ENCODE measurements around the gene FLT3.
"Not testable (repeated sequence)": the region's sequence is repeated elsewhere in the genome, so short reads cannot be mapped to it uniquely, and the experiment has no call there.

FLT3 gene

DNA sequence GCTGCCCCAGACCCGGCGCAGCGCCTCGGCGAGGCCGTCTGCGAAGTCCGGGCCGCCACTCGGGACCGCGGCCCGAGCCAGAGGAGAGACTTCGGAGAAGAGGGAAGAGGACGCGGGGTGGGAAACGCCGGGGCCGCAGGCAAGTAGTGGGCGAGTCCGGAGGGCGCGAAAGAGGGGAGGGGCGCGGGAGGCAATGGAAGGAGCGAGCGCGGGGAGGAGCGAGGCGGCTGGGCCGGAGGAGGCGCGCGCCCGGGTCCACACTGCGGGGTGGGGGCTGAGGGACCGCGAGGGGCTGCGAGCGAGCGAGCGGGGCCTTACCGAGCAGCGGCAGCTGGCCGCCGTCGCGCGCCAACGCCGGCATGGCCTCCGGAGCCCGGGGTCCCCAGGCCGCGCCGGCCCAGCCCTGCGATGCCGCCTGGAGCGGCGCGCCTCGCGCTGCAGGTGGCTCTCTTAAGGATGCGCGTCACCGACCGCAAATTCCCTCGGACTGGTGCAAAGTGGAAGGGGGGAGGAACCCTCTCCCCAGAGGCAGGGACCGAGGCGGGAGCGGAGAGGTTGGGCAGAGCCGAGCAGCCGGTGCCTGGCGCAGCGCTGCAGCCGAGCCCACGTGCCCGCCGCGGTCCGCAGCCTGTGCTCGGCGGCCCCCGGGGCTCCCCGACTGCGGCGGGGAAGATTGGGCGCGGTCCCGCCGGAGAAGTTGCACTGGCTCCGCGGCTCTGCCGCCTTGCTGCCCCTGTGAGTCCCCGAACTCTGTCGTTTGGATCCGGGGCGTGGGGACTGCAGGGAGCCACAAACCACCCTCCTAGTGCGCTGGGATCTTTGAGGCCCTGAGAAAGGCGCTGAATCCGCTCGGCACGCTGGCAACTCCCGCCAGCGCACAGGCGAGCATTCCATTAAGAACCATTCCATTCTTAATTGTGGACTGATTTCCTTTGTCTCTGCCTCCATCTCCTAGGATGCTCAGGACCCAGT lies at the start of gene FLT3:
FLT3 (minus strand) TSS at position 427 of the 972 bp plus-strand sequence; CDS start at position 361, 66 bp downstream.
- peak; percentile 23 to 24 for DNase-seq

DNA sequence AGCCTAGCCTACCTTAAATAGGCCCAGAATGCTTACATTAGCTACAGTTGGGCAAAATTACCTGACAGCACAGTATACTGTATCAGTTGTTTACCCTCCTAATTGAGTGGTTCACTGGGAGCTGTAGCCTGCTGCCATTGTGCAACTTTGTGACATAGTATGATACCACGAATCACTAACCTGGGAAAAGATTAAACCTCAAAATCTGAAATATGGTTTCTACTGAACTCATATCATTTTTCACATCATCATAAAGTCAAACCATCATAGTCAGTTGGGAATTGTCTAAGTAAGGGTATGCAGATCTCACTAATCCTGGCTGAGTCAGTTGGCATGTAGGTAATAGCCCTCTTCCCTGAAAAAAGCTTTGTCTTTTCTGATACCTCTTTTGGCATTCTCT lies 47.1 kb upstream of the FLT3 start:
- no peak for DNase-seq

DNA sequence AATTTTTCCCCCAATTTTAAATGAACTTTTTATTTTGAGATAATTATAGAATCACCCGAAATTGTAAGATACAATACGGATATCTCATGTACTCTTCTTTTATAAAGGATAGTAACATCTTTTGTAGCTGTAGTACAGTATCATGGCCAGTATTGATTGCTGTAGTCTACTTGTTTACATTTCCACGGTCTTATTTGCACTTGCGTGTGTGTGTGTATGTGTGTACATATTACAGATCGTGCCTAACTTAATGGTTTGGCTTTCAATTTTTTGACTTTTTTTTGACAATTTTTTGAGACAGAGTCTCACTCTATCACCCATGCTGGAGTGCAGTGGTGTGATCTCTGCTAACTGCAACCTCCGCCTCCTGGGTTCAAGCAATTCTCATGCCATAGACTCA lies 44.7 kb upstream of the FLT3 start:
- no peak for DNase-seq

DNA sequence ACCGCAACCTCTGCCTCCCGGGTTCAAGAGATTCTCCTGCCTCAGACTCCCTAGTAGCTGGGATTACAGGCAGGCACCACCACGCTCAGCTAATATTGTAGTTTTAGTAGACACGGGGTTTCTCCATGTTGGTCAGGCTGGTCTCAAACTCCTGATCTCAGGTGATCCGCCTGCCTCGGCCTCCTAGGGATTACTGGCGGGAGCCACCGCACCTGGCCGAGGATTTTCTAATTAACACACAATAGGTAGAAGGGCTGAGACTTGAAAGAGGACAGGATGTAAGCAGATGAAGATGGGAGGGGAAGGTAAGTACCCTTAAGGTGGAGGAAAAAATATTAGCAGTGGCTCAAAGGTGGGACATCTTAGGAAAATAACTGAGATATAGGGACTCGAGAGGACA lies 41.2 kb upstream of the FLT3 start:
- DNase-seq: not testable (repeated sequence)

DNA sequence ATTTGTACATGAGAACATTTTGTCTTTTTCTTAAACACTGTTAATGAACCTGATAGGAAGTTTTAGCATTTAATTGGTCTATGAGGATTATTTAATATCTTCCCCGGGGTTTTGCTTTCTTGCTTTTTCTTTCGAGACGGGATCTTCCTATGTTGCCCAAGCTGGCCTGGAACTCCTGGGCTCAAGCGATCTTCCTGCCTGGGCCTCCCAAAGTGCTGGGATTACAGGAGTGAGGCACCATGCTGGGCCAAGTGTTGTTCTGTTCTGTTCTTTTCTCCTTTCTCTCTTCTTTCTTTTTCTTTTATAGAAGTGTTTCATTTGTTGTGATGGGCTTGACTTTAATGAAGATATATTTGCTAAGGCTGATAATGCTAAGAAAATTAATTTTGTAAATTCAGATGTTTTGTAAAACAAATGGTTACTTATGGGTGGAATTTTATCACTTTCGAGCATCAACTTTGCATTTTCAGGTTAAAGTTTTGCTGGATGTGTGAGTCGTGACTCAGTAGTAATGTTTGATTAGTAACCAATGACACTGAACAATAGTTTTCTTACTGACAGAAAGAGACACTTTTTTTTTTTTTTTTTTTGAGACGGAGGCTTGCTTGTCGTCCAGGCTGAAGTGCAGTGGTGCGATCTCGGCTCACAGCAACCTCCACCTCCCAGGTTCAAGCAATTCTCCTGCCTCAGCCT lies 40.2 kb upstream of the FLT3 start:
- no peak for DNase-seq

DNA sequence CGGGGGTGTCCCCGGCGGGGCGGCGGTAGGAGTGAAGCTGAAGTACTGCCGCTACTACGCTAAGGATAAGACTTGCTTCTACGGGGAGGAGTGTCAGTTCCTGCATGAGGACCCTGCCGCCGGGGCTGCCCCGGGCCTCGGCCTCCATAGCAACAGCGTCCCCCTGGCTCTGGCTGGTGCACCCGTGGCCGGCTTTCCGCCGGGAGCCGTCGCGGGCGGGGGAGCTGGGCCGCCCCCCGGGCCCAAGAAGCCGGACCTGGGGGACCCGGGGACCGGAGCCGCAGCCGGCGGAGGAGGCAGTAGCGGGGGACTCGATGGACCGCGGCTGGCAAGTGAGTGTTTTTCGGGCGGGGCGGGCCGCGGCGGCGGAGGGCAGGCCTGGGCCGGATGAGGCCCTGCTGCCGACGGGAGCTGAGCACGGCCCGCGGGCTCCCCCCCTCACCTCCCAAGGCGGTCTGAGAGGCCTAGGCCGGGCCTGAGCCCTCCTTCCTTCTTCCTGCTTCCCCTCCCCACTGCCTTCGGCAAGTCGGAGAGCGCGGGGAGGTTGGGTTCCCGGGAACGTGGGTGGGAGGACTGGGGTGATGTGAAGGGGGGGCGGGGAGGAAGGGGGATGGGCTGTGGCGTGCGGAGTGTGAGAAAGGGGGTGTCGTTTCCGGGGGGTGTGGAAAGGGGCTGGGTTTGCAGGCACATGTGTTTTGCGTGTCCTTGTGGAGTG lies 38.5 kb upstream of the FLT3 start:
- peak; percentile 79 to 82 for DNase-seq

DNA sequence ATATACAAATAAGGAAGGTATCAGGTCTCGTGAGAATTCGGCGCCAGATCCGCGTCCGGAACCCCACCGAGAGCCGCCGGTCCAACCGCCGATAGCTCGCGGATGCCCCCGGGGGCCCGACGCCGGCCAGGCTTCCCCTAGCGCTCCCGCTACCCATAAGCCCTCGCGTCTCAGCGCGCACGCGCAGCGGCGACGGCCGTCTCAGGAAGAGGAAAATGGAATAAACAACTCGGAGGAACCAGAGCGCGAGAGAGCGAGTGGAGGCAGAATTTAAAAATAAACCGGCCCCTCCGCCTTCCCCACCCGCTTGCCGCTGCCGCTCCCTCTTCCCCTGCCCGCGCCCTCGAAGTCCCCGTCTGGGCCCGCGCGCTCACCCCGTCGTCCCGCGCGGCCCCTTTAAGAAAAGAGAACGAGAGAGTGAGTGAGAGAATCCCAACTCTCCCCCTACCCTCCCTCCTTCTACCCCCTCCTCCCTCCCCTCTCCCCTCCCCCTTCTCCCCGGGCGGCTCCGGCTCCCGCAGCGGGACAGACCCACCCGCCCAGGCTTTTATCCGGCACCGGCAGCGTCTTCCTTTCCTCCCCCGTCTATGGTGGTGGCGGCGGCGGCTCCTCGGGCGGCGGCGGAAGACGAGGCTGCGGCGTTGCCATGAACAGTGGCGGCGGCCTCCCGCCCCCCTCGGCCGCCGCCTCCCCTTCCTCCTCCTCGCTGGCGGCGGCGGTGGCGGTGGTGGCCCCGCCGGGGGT lies 37.8 kb upstream of the FLT3 start, which contains the start of gene PAN3:
PAN3 (plus strand) TSS at position 534 of the 744 bp plus-strand sequence; CDS start at position 647, 113 bp downstream.
- DNase-seq: peak; percentile 84 to 88

DNA sequence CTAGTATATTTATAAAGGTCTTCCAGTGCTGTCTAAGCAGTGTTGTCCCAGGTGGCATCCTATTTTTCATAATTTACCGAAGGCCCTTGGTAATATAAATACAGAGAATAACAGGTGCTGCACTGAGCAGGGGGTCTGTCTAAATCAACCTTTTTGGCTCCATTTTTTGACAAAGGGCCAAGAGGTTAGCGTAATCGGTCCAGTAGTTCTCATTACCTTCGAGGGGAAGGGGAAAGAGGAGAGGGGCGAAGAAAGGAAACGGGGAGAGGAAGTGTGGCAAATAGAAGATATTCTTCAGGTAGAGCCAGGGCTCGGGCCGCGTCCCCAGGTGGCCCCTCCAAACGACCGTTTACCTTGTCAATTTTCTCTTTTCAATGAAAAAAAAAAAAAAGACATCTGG lies 37.2 kb upstream of the FLT3 start:
- peak in 1 of 2 donors; percentile 5 for DNase-seq

DNA sequence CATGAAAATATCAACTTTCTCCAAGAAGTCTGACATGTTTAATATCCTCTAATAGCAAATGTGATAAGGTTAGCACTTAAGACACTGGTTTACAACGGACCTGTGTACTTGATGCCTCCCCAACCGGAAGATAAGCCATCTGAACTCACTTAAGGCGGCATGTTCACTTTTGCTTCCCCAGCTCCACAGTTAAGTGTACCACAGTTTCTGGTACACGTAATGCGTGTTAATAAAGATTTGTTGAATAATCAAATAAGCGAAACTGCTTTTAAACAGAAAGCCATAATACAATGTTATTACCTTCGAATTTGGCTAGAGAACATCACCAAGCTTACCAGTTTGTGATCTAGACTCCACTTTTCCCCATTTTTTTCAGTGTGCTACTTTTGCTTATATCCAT lies 36.5 kb upstream of the FLT3 start:
- DNase-seq: no peak

DNA sequence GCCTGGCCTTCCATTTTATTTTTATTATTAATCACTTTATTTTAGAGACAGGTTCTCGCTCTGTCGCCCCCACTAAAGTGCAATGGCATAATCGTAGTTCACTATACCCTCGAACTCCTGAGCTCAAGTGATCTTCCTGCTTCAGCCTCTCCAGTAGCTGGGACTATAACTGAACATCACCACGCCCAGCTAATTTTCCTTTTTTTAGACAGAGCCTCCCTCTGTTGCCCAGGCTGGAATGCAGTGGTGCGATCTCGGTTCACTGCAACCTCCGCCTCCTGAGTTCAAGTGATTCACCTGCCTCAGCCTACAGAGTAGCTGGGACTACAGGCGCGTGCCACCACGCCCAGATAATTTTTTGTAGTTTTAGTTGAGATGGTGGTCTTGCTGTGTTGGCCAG lies 31.3 kb upstream of the FLT3 start:
- no peak for DNase-seq

DNA sequence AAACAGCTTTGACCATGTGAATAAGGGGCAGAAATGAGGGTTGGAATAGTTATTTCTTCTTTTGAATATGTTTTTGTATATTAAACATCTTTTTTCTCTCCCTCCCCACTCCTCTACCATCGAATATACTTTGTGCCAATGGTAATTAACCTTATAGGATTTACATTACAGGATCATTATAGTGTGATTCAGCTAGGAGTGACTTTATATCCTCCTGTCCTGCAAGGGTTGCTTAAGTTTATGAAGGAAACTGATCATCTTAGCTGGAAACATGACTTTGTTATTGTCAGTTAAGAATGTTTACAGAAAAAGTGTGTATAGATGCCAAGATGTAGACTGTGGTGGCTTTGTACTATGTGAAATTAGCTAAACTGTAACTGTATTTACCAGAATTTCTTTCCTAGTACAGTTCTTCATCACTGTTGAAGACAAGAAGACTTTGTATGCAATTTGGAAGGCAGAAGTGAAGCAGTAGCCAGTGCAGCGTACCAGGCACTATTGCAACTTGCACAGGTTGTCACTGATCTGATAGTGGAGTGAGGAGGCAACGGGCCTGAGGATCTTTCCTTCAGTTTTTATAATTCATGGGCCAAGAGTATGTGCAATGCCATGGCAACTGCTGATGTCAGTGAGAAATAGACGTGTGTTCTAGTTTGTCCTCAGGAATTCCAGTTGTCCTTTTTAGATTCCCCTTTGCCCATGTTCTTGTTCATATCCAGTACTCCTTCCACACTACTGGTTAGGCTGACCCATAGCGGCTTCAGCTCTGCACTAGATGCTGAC lies 29.7 kb upstream of the FLT3 start:
- no peak for DNase-seq

DNA sequence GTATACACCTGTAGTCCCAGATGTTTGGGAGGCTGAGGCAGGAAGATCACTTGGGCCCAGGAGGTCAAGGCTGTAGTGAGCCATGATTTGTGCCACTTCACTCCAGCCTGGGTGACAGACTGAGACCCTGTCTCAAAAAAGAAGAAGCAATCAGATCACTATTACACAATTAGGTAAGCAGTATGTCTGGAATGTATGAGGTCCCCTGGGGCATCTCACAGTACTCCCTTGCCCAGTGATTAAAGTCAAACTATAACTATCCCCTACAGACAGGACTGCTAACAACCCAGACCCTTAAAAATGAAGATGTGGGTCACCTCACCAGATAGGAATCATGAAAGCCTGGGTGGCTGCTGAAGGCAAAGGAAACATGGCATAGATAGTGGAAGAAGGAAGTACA lies 28.6 kb upstream of the FLT3 start:
- DNase-seq: no peak

DNA sequence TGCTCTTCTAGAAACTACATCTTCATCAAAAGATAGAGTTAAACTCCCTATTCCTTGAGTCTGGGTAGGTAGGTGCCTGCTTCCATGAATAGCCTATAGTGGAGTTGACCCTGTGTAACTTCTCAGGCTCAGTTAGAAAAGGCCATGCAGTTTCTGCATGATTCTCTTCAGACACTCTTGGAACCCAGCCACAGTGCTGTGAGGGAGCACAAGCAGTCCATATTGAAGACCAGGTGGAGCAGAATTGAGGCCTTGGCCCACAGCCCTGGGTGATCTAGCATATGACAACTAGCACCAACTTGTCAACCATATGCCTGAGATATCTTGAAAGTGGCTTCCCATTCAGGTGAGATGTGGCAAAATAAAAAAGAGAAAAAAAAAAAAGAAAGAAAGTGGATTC lies 27.7 kb upstream of the FLT3 start:
- DNase-seq: no peak

DNA sequence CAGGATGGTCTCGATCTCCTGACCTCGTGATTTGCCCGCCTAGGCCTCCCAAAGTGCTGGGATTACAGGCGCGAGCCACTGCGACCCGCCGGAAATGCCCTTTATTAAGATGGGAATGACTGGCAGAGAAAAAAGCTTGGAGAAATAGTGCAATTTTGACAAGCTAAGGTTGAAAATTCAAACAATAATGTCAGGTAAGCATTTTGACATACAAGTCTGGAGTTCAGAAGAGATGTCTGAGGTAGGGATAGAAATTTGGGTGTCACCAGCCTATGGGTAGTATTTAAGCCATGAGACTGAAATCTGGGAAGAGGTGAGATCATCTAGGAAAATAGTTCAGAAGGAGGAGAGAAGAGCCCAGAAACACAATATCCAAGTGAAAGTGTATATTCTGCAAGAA lies 20.8 kb upstream of the FLT3 start:
- no peak for DNase-seq

DNA sequence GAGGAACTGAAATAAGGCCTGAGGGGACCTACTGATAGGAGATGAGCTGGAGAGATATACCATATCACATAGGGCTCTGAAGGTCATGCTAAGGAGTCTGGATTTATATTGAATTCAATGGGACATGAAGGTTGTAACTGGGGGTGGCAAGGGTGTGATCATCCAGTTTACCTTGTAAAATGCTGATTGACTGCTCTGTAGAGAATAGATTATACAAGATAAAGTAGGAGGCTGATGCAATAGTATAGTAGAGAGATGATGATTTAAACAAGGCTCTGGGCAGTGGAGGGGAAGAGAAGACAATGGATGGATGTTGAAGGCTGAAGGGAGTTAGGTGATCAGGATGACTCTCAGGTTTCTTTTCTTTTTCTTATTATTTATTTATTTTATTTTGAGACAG lies 19.9 kb upstream of the FLT3 start:
- no peak for DNase-seq

DNA sequence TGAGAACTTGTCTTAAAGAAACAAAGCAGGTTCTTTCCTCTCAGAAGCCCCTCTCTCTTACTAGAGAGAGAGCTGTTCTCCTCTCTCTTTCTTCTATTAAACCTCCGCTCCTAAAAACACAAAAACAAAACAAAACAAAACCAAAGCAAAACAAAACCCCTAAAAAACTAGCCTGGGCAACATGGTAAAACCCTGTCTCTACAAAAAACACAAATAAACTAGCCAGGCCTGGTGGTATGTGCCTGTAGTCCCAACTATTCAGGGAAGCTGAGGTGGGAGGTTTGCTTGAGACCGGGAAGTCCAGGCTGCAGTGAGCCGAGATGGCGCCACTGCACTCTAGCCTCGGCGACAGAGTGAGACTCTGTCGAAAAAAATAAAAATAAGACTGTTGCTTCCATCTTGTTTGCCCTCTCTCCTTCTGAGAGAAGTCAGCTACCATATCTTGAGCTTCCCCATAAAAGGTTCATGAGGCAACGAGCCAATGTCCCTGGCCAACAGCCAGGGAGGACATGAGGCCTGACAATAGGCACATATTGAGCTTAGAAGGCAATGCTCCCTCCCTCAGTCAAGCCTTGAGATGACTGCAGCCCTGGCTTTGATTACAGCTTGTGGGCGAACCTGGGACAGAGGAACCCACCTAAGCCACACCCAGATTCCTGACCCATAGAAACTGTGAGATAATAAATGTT lies 17.5 kb upstream of the FLT3 start:
- DNase-seq: no peak

DNA sequence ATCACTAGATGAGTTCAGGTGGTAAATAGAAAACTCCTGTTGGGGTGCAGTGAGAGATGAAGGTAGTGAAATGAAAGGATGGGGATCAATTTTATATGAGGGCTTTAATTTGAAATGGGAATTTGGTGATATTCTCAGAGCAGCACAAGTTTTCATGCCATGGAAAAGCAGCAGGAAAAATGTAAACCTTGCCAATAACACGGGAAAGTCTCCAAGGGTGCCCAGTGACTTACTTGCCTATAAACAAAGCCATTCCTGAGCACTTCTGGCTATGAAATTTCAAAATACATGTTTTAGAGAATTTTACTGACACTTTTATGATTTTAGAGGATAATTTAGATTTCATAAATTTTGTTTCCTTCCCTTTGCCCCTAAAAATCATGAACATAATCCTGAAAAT lies 16.4 kb upstream of the FLT3 start:
- no peak for DNase-seq

DNA sequence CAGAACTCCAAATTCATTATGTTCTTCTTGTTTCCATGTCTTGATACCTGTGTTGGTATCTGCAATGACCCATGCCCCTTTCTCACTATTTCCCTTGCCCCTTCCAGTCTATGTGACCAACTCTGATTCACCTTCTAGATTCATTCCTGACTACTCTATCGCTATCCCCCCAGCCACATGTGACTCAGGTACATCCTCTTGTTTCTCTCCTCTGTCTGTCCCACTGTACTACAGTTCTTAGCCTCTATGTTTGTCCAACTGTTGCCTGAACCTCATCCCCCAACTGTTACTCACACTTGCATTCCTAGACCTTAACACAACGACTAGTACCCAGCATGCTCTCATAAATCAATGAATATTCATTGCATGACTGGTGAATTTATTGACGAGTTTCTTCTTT lies 10.0 kb upstream of the FLT3 start:
- DNase-seq: no peak

DNA sequence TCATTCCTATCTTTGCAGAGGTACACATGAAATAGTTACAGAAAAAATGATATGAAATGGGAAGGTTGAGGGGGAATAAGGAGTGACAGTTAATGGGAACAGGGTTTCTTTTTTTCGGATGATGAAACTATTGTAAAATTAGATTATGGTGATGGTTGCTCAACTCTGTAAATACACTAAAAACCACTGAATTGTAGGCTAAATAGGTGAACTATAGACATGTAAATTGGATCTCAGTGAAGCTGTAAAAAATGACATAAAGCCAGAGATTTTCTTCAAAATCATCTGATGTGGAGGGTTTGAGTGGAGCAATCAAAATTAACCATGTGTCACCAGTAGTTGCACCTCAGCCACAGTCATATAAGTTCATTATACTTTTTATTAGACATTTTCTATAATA lies 6.6 kb upstream of the FLT3 start:
- DNase-seq: no peak

DNA sequence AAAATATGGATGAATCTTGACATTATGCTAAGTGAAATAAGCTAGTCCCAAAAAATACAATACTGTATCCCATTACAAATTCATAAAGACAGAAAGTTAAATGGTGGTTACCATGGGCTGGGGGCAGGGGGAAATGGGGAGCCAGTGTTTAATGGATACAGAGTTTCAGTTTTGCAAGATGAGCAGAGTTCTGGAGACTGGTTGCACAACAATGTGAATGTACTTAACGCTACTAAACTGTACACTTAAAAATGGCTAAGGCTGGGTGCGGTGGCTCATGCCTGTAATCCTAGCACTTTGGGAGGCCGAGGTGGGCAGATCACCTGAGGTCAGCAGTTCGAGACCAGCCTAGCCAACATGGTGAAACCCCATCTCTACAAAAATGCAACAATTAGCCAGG lies 1.5 kb upstream of the FLT3 start:
- DNase-seq: not testable (repeated sequence)
